Stimulated activated CD8-positive, alpha-beta memory T cell treated with anti-CD3 and anti-CD28 coated beads, Interleukin-2, amount 100 ng/mL, for 48 hours (primary cell): ENCODE results near the gene OR52I2.

ENCODE experiments used
- DNase-seq, 2 donors: peaks; one replicate each; pipeline ENCODE4 v3.0.0-alpha.2; 2020; ENCODE audit warnings: low read depth in 2 of 2

Gene OR52I2

GRCh38 chr11:4607781-4608666 lies 26.5 kb downstream of the OR52I2 start, which contains the start of gene TRIM68:
Gene TRIM68, minus strand, starts transcription at chr11:4608231. Its CDS starts 2,727 bp downstream, at chr11:4605504.
- DNase-seq, result peak; percentile 87 to 88

- no peak for DNase-seq
These were observed 28.9 kb downstream of the OR52I2 start for GRCh38 chr11:4610258-4610935.

GRCh38 chr11:4611986-4612385 lies 30.4 kb downstream of the OR52I2 start:
- no peak for DNase-seq

- DNase-seq, result no peak
These were observed 34.4 kb downstream of the OR52I2 start for GRCh38 chr11:4615856-4616444.

- DNase-seq, result no peak
These were observed 38.0 kb downstream of the OR52I2 start for GRCh38 chr11:4619514-4619913.

GRCh38 chr11:4626207-4627099 lies 44.9 kb downstream of the OR52I2 start:
- DNase-seq, result peak; percentile 7 to 36

- DNase-seq, result no peak
These were observed 54.6 kb downstream of the OR52I2 start for GRCh38 chr11:4636136-4636535.

- DNase-seq, result peak; percentile 39 to 49
These were observed 55.6 kb downstream of the OR52I2 start, which contains the start of gene OR51D1 for GRCh38 chr11:4636962-4637661. Gene OR51D1, plus strand, starts transcription at chr11:4637477. Its CDS starts 2,314 bp downstream, at chr11:4639791.

- no peak for DNase-seq
These were observed 56.1 kb downstream of the OR52I2 start for GRCh38 chr11:4637662-4638047.

GRCh38 chr11:4639931-4640330 lies 58.4 kb downstream of the OR52I2 start:
- DNase-seq, result no peak

- no peak for DNase-seq
These were observed 60.0 kb downstream of the OR52I2 start for GRCh38 chr11:4641501-4641900.

GRCh38 chr11:4642043-4642442 lies 60.5 kb downstream of the OR52I2 start:
- DNase-seq, result no peak
